Measurements from ENCODE around the gene ZNF638.
"Not testable (repeated sequence)": the region's sequence is repeated elsewhere in the genome, so short reads cannot be mapped to it uniquely, and the experiment has no call there.

The ZNF638 gene

GRCh38 chr2:71331581-71332434 lies at the start of gene ZNF638:
Gene ZNF638, plus strand, starts transcription at chr2:71331782. Its CDS starts 17,173 bp downstream, at chr2:71348955.
- in situ Hi-C loops (cut with MboI; ENCODE audit: low sequenced_read_pairs): no loop called here

DNA sequence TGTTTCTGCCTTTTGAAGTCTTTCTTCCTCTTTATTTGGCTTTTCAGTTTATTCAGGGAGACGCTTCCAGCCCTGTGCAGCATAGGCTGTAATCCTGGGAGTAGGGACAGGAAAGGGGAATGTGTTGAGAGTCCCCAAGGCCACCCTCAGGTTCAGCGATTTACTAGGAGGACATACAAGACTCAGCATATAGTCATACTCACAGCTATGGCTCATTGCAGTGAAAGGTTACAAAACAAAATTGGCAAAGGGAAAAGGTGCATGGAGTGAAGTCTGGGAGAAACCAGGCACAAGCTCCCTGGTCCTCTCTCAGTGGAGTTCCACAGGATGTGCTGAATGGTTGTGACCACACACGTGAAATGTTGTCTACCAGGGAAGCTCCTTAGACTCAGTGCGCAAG lies 49.6 kb upstream of the ZNF638 start:
- in situ Hi-C loops (cut with MboI; ENCODE audit: low sequenced_read_pairs): no loop called here

GRCh38 chr2:71282493-71282892 lies 49.1 kb upstream of the ZNF638 start:
- in situ Hi-C loops (cut with MboI; ENCODE audit: low sequenced_read_pairs): no loop called here

GRCh38 chr2:71283131-71283530 lies 48.5 kb upstream of the ZNF638 start:
- in situ Hi-C loops (cut with MboI; ENCODE audit: low sequenced_read_pairs): no loop called here

- in situ Hi-C loops (cut with MboI; ENCODE audit: low sequenced_read_pairs): no loop called here
These were observed 45.9 kb upstream of the ZNF638 start for GRCh38 chr2:71285706-71286105.

- in situ Hi-C loops (cut with MboI; ENCODE audit: low sequenced_read_pairs): no loop called here
These were observed 40.2 kb upstream of the ZNF638 start for GRCh38 chr2:71291398-71291797.

- in situ Hi-C loops (cut with MboI; ENCODE audit: low sequenced_read_pairs): no loop called here
These were observed 39.4 kb upstream of the ZNF638 start for GRCh38 chr2:71292159-71292558.

GRCh38 chr2:71298914-71299313 lies 32.7 kb upstream of the ZNF638 start:
- in situ Hi-C loops (cut with MboI; ENCODE audit: low sequenced_read_pairs): no loop called here

- in situ Hi-C loops (cut with MboI; ENCODE audit: low sequenced_read_pairs): no loop called here
These were observed 32.1 kb upstream of the ZNF638 start for GRCh38 chr2:71299507-71299906.

- in situ Hi-C loops (cut with MboI; ENCODE audit: low sequenced_read_pairs): no loop called here
These were observed 27.7 kb upstream of the ZNF638 start for GRCh38 chr2:71303849-71304248.

DNA sequence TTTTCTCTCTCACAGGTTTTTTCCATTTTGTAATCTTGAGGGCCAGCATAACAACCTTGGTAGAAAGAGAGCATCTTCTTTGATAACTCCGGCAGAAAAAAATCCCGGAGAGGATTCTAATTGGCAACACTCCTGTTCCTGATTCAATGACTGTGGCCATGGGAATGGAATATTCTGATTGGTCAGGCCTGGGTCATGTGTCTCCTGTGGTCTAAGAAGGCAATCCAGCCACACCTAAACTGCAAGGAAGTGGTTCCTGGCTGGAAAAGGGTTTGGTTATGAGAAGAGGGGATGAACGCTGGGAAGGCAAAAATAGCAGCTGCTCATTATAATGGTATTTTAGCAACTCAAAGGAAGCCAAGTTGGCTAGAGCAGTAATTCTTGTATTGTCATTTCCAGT lies 24.8 kb upstream of the ZNF638 start:
- in situ Hi-C loops (cut with MboI; ENCODE audit: low sequenced_read_pairs): no loop called here

DNA sequence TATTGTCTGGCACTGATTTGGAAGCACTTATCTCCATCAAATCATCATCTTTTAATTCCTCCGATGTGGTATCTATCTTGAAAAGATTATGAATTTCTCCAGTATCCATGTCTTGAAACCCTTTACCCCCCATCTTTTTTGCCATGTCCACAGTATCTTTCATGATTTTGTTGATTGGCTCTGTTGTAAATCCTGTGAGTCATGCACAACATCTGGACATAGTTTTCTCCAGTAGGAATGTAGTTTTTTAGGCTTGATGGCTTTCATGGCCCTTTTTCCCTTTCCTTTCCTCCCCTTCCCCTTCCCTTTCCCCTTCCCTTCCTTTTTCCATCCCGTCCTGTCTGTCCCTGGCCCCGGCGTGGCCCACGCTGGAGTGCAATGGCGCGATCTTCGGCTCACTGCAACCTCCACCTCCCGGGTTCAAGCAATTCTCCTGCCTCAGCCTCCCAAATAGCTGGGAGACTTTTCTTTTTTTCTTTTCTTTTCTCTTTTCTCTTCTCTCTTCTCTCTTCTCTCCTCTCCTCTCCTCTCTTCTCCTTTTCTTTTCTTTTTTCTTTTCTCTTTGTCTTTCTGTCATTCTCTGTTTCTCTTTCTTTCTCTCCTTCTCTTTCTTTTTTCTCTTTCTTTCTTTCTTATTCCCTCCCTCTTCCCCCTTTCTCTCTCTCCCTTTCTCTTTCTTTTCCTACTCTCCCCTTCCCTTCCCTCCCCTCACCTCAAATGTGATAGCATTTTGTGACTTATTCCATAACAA lies 18.4 kb upstream of the ZNF638 start:
- in situ Hi-C loops (cut with MboI; ENCODE audit: low sequenced_read_pairs): no loop called here

- in situ Hi-C loops (cut with MboI; ENCODE audit: low sequenced_read_pairs): no loop called here
These were observed 14.5 kb upstream of the ZNF638 start for GRCh38 chr2:71317060-71317459.

DNA sequence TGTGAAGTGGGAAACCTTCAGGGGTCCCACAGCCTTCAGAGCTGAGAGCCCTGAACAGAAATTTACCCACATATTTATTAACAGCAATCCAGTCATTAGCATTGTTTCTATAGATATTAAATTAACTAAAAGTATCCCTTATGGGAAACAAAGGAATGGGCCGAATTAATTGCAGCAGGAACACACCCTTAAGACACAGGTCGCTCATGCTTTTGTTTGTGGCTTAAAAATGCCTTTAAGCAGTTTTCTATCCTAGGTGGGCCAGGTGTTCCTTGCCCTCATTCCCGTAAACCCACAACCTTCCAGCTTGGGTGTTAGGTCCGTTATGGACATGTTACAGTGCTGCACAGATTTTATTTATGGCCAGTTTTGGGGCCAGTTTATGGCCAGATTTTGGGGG lies 13.7 kb upstream of the ZNF638 start:
- in situ Hi-C loops (cut with MboI; ENCODE audit: low sequenced_read_pairs): not testable (repeated sequence)

DNA sequence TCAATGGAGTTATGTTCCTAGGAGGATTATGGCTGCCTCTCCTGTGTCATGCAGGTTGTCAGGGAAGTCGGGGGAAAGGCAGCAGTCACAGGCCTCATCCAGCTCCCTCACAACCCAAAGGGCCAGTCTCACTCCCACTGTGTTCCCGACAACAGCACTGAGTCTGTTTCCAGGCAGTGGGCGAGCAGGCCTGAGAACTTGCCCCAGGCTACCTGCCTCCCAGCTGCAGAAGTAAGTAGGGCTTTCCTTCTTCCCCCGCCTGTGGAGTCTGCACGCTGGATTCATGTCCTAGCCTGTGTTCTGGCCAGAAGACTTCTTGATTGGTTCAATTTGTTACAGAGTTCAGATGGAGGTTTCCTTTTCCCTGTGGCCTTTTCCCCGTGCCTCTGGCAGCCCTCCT lies 8.2 kb upstream of the ZNF638 start:
- in situ Hi-C loops (cut with MboI; ENCODE audit: low sequenced_read_pairs): no loop called here

- in situ Hi-C loops (cut with MboI; ENCODE audit: low sequenced_read_pairs): no loop called here
These were observed 4.6 kb upstream of the ZNF638 start for GRCh38 chr2:71326968-71327367.

GRCh38 chr2:71327916-71328315 lies 3.7 kb upstream of the ZNF638 start:
- in situ Hi-C loops (cut with MboI; ENCODE audit: low sequenced_read_pairs): no loop called here

GRCh38 chr2:71330155-71330554 lies 1.4 kb upstream of the ZNF638 start:
- in situ Hi-C loops (cut with MboI; ENCODE audit: low sequenced_read_pairs): no loop called here

DNA sequence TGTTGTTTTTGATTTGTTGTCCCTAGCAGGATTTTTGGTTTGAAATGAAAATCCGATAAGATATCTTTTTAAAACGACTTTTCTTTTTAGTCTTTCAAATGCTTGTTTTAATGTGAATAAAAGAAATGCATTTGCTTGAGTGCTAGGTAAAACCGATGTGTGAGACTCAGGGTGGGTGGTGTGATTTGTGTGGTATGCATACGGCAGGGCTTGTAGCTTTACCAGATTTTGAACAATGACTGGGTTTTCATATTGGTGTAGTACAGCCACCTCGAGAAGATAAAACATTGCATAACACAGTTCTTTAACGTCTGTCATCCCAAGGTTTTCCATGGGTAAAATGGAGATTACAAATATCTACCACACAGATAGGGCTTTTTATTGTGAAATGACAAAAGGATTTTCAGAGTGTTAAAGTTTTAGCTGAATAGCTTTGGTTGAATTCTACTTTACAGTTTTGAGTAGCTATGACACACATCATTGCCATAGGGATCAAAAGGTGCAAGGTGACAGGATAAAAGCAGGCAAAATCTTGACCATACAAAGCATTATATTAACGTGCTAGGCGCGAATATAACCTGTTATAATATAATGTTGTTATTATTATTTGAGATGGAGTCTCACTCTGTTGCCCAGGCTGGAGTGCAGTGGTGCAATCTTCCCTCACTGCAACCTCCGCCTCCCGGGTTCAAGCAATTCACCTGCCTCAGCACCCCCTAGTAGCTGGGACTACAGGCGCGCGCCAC lies 824 bp upstream of the ZNF638 start:
- in situ Hi-C loops (cut with MboI; ENCODE audit: low sequenced_read_pairs): no loop called here

GRCh38 chr2:71331331-71331580 lies 326 bp upstream of the ZNF638 start:
- in situ Hi-C loops (cut with MboI; ENCODE audit: low sequenced_read_pairs): not testable (repeated sequence)

DNA sequence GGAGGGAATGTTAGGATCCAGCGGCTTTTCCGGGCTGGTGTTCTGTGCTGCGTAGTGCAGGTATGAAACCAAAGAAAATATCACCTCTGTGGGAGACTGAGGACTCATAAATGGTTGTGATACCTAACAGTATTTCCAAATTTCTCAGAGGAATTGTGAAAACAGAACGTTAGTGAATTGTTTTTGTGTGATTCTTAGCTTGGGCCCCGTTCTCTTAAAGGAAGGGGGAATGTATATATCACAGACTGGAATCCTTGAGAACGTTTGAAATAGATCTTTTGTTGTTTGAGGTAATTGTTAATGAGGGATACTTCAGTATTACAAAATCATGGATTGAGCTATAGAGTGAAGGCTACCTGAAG lies 834 bp downstream of the ZNF638 start:
- in situ Hi-C loops (cut with MboI; ENCODE audit: low sequenced_read_pairs): no loop called here

- in situ Hi-C loops (cut with MboI; ENCODE audit: low sequenced_read_pairs): no loop called here
These were observed 2.0 kb downstream of the ZNF638 start for GRCh38 chr2:71333619-71334018.
